ENCODE measurements around the gene YIPF2.

YIPF2 gene

GRCh38 chr19:10927730-10928562, 493 bp downstream of the YIPF2 start:
- TF ChIP-seq CTCF (IDR thresholded peaks at IDR 0.05; ENCODE audit: extremely low read depth, missing control alignments), result no peak
- no peak for DNase-seq (ENCODE audit: low spot score)

- no peak for DNase-seq (ENCODE audit: low spot score)
- no peak for TF ChIP-seq CTCF (IDR thresholded peaks at IDR 0.05; ENCODE audit: extremely low read depth, missing control alignments)
These were observed 3.8 kb downstream of the YIPF2 start for GRCh38 chr19:10924597-10924996.

GRCh38 chr19:10923260-10924112, 5.0 kb downstream of the YIPF2 start:
- TF ChIP-seq CTCF (IDR thresholded peaks at IDR 0.05; ENCODE audit: extremely low read depth, missing control alignments), result no peak
- DNase-seq (ENCODE audit: low spot score), result no peak

- DNase-seq (ENCODE audit: low spot score), result no peak
- no peak for TF ChIP-seq CTCF (IDR thresholded peaks at IDR 0.05; ENCODE audit: extremely low read depth, missing control alignments)
These were observed 5.8 kb downstream of the YIPF2 start for GRCh38 chr19:10922638-10923014.

GRCh38 chr19:10921910-10922637, 6.4 kb downstream of the YIPF2 start:
- no peak for TF ChIP-seq CTCF (IDR thresholded peaks at IDR 0.05; ENCODE audit: extremely low read depth, missing control alignments)
- DNase-seq (ENCODE audit: low spot score), result no peak

- no peak for TF ChIP-seq CTCF (IDR thresholded peaks at IDR 0.05; ENCODE audit: extremely low read depth, missing control alignments)
- DNase-seq (ENCODE audit: low spot score), result no peak
These were observed 7.1 kb downstream of the YIPF2 start for GRCh38 chr19:10921199-10921909.
